Breast epithelium (tissue), 3 donors: ENCODE measurements around the gene CPSF4L.

Experiments used
- POLR2AphosphoS5 ChIP-seq, 3 donors: sonication (generic); formaldehyde crosslinking; IDR thresholded peaks; one replicate each; pipeline ENCODE4 v1.6.1; 2017; ENCODE audit warnings: antibody characterized with exemption in 3 of 3
- TF ChIP-seq, protein P1 (sequence below), 3 donors: fragments of 450-650 bp; IDR thresholded peaks; one replicate each; pipeline ENCODE4 v1.5.1; 2016 to 2017; ENCODE audit warnings: antibody characterized with exemption in 3 of 3, mild to moderate bottlenecking in 3 of 3, moderate library complexity in 3 of 3

DNA sequence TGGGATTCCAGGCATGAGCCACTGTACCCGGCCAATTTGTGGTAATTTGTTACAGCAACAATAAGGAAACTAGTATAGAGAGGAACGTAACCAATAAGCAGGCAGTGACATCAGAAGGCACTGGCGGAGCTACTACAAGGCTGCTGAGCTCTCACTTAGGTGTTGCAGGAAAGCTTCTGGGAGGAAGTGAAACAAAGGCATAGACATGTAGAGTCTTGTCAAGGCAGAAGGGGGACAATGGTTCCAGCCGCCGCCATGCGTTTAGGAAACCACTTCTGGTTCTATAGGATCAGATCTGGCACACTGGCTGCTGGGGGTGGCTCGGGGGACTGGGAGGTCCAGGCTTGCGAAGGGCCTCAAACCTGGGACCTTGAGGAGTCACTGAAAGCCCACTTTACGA, 9.4 kb upstream of the CPSF4L start:
- TF ChIP-seq POLR2AphosphoS5 (IDR thresholded peaks at IDR 0.05): no peak
- TF ChIP-seq, protein P1, sequence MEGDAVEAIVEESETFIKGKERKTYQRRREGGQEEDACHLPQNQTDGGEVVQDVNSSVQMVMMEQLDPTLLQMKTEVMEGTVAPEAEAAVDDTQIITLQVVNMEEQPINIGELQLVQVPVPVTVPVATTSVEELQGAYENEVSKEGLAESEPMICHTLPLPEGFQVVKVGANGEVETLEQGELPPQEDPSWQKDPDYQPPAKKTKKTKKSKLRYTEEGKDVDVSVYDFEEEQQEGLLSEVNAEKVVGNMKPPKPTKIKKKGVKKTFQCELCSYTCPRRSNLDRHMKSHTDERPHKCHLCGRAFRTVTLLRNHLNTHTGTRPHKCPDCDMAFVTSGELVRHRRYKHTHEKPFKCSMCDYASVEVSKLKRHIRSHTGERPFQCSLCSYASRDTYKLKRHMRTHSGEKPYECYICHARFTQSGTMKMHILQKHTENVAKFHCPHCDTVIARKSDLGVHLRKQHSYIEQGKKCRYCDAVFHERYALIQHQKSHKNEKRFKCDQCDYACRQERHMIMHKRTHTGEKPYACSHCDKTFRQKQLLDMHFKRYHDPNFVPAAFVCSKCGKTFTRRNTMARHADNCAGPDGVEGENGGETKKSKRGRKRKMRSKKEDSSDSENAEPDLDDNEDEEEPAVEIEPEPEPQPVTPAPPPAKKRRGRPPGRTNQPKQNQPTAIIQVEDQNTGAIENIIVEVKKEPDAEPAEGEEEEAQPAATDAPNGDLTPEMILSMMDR (IDR thresholded peaks at IDR 0.05): no peak
